Amniotic stem cell (primary cell): ENCODE results near the gene TALDO1.

Experiments
- DNase-seq: peaks from one replicate; lab custom pipeline; 2025; lab: John Stamatoyannopoulos, UW

The TALDO1 gene

GRCh38 chr11:747158-748006 lies at the start of gene TALDO1:
Gene TALDO1 (plus strand): TSS chr11:747464. CDS start chr11:747482, 18 bp downstream.
- peak; percentile 77 for DNase-seq

DNA sequence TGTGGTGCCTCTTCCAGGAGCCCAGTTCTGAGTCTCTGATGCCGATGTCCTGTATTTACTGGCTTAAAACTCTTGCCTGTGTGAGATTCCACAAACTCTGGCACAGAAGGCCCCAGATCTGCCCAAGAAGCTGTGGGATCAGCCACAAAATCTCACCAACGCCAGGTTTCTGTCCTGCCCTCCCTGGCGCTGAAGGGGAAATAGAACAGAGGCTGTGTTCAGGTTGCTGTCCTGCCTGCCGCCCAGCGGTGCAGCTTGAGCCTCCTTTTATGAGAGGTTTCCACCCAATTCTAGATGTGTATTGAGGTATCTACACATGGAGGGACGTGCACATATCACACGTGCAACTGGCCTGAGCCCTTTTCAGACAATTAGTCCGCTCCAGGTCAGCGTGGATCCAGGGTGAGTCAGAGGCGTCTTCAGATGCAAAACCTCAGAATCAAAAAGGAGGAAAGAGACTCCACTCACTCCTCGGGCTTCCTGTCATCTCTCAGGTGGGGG lies 49.4 kb upstream of the TALDO1 start:
- no peak for DNase-seq

DNA sequence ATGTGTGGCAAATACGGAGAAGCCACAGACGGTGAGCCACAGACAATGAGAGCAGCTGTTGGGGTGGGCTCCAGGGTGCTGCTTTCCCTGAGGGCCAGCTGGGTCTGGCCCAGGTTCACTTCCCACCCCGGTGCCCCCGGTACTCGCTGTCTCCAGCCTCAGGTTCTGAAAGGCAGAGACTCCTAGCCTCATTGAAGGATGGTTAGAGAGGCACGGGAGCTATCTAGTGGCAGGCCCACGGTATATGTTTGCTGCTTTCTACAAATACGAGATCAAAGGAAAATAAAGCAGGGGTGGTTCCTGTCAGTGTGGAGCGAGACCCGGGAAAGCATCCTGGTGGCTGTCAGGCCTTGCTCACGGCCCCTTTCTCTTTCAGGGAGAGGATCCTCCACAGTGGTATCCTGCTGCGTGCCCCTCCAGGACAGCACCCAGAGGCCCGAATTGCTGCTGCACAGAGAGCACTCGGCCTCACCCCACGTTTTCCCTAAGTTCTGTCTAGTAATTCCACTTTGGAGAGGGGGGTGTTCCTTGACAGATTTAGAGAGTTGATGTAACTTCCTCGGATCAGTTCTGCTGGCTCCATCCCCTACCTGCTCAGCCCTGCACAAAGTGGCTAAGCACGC lies 48.7 kb upstream of the TALDO1 start:
- DNase-seq = no peak

GRCh38 chr11:699116-699508 lies 48.2 kb upstream of the TALDO1 start:
- DNase-seq = no peak

GRCh38 chr11:699753-700152 lies 47.5 kb upstream of the TALDO1 start:
- DNase-seq = no peak

GRCh38 chr11:701741-702461 lies 45.4 kb upstream of the TALDO1 start:
- no peak for DNase-seq

DNA sequence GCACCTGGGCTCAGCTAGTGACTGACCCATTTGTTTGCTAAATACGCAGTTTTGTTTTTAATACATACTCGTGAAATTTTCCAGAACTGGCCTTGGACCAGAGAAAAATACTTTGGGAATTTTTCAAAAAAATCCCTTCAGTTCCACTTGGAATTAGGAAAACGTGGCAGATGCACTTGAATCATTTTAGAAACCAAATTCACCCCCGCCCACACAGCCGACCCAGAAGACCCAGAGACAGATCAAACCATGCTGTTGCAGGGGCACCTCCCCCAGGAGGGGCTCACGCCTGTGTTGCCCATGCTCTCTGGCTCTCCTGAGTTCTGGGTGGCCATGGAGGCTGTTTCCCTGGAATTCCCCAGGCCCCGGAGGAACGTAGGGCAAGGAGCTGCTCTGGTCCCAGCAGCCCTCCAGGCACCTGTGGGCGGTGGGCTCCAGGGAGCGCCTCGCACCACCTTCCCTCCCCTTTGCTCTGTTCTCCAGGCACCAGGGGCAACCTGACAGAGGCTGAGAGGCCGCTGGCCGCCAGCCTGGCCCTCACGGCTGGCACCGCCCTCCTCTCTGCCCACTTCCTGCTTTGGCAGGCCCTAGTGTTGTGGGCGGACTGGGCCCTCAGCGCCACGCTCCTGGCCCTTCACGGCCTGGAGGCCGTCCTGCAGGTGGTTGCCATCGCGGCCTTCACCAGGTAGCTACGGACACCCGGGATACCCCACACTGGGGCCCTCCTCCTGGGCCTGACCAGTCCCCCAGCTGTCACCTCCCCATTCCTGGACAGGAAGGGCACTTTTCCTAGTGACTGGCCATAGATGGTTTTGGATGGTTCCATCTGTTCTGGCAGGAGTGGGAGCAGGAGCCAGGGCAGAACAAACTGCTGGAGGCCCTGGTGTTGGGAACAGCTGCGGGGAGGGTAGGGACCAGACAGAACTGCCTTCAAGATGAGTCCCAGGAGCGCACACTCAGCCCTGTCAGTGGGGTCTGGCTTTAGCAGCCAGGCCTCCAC lies 44.5 kb upstream of the TALDO1 start:
- no peak for DNase-seq

GRCh38 chr11:703506-703905 lies 43.8 kb upstream of the TALDO1 start:
- DNase-seq = no peak

GRCh38 chr11:704228-704674 lies 43.0 kb upstream of the TALDO1 start:
- DNase-seq = no peak

- DNase-seq = no peak
Measured at GRCh38 chr11:704781-705645, 42.3 kb upstream of the TALDO1 start.

GRCh38 chr11:705646-706438 lies 41.4 kb upstream of the TALDO1 start, which contains the start of gene EPS8L2:
Gene EPS8L2 (plus strand): TSS chr11:706231. CDS start chr11:709408, 3,177 bp downstream.
- DNase-seq = no peak

- peak; percentile 30 for DNase-seq
Measured at GRCh38 chr11:706439-706956, 40.8 kb upstream of the TALDO1 start.

- no peak for DNase-seq
Measured at GRCh38 chr11:706957-707816, 40.1 kb upstream of the TALDO1 start.

DNA sequence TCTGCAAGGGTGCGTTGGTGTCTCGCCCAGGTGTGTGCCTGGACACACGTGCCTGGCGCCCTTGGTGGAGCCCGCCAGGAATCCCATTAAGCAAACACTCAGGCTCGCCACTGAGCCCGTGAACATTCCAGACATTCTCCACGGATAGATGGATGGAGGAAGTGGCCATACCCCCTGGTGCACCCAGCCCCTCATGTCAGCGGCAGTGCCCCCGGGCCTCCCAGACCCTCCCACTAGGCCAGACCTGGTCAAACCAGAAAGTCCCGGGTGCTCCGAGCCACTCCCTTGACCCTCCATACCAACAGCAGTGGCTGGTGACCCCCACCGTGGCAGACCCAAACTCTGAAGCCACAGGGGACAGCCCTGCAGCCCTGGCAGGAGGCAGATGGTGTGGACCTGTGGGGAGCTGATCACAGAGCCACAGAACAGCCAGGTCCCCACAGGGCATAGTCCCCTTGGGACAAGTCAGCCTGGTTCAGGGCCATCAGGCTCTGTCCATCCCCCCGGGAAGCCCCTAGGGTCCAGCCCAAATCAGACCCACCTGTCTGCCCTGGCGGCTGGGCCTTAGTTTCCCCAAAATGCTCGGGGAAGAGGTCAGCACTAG lies 39.3 kb upstream of the TALDO1 start:
- DNase-seq = no peak

DNA sequence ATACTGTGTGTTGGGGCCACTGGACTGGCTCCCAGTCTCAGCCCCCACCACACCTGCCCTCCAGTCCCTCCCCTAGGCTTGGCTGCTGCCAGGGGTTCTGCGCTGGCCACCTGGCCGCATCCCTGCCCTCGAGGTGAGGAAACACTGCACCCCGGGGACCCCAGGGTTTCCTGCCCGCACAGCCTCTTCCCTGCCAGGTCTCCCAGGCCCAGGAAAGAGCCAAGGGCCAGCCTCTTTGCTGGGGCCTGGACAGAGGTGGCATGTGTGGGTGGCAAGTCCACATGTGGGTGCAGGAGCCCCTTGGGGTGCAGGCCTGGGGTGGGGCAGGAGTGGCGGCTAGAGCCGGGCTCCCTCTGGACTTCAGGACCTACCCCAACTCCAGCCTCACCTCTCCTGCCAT lies 38.8 kb upstream of the TALDO1 start:
- no peak for DNase-seq

GRCh38 chr11:709109-709997 lies 37.9 kb upstream of the TALDO1 start:
- DNase-seq = no peak

GRCh38 chr11:714436-714835 lies 32.8 kb upstream of the TALDO1 start:
- DNase-seq = no peak
